GM20000 (cell line): ENCODE measurements around the gene HLA-A.

Source experiments
- DNase-seq: peaks from one replicate; pipeline ENCODE4 v3.0.0; 2012; ENCODE audit warnings: low spot score
- TF ChIP-seq, protein P1 (sequence below): IDR thresholded peaks from 2 replicates; pipeline ENCODE4 v1.5.1; 2012; ENCODE audit warnings: mild to moderate bottlenecking, control low read depth; ENCODE audit errors: extremely low read depth, missing control alignments

Gene HLA-A

DNA sequence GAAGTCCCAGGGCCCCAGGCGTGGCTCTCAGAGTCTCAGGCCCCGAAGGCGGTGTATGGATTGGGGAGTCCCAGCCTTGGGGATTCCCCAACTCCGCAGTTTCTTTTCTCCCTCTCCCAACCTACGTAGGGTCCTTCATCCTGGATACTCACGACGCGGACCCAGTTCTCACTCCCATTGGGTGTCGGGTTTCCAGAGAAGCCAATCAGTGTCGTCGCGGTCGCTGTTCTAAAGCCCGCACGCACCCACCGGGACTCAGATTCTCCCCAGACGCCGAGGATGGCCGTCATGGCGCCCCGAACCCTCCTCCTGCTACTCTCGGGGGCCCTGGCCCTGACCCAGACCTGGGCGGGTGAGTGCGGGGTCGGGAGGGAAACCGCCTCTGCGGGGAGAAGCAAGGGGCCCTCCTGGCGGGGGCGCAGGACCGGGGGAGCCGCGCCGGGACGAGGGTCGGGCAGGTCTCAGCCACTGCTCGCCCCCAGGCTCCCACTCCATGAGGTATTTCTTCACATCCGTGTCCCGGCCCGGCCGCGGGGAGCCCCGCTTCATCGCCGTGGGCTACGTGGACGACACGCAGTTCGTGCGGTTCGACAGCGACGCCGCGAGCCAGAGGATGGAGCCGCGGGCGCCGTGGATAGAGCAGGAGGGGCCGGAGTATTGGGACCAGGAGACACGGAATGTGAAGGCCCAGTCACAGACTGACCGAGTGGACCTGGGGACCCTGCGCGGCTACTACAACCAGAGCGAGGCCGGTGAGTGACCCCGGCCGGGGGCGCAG is at the start of gene HLA-A:
Gene HLA-A, plus strand, starts transcription at position 258 of the 778 bp plus-strand sequence. Its CDS starts 22 bp downstream, at position 280.
- DNase-seq: peak; percentile 92
- TF ChIP-seq, protein P1, sequence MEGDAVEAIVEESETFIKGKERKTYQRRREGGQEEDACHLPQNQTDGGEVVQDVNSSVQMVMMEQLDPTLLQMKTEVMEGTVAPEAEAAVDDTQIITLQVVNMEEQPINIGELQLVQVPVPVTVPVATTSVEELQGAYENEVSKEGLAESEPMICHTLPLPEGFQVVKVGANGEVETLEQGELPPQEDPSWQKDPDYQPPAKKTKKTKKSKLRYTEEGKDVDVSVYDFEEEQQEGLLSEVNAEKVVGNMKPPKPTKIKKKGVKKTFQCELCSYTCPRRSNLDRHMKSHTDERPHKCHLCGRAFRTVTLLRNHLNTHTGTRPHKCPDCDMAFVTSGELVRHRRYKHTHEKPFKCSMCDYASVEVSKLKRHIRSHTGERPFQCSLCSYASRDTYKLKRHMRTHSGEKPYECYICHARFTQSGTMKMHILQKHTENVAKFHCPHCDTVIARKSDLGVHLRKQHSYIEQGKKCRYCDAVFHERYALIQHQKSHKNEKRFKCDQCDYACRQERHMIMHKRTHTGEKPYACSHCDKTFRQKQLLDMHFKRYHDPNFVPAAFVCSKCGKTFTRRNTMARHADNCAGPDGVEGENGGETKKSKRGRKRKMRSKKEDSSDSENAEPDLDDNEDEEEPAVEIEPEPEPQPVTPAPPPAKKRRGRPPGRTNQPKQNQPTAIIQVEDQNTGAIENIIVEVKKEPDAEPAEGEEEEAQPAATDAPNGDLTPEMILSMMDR: no peak

DNA sequence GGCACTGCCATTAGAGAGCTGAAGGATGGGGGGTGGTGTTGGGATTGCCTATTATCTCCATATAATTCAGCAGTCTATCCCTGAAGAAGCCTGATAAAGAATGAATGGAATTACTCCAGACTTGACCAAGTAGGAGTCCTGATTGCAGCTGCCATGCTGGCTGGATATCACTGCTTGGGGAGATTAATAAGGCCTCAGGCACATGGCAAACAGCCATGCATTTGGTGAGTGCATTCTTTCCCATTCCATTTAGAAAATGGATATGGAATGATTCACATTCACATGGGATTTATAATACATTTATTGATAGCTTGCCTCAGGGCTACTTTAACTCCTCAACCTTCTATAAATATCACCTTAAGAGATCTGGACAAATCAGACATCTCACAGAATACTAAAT is 49.6 kb upstream of the HLA-A start:
- DNase-seq: no peak
- TF ChIP-seq, protein P1: no peak

DNA sequence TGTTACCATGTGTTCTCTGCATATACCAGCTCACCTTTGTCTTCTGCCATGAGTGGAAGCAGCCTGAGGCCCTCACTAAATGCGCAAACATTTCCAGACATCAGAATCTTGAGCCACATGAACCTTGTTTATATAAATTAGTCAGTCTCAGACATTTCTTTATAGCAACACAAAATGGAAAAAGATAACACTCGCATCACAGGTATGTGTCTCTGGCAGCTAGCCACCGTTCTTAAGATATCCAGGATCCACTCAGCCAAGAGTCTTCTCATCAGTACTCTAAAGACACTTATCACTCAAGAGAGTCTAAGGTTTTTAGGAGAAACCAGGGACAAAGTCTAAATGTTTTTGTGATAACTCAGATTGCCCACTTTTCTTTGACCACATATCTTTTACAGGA is 43.1 kb upstream of the HLA-A start:
- TF ChIP-seq, protein P1: no peak
- DNase-seq: no peak

DNA sequence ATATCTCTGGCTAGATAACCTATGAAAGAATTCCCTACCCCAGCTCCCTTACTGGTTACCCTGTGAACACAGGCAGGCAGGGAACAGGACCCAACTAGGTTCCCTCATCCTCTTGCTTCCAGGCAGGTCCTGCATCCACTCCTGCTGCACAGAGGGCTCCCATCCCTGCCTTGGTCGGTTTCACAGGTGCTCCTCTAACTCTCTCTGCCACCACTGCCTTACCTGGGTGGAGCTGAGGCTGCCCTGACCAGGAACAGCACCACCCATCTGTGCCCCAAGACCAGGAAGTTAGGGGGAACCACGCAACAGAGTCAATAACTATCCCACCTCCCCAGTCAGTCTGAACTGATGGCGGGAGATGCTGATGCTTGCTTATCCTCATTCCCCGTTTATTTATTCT is 37.0 kb upstream of the HLA-A start:
- TF ChIP-seq, protein P1: no peak
- no peak for DNase-seq

DNA sequence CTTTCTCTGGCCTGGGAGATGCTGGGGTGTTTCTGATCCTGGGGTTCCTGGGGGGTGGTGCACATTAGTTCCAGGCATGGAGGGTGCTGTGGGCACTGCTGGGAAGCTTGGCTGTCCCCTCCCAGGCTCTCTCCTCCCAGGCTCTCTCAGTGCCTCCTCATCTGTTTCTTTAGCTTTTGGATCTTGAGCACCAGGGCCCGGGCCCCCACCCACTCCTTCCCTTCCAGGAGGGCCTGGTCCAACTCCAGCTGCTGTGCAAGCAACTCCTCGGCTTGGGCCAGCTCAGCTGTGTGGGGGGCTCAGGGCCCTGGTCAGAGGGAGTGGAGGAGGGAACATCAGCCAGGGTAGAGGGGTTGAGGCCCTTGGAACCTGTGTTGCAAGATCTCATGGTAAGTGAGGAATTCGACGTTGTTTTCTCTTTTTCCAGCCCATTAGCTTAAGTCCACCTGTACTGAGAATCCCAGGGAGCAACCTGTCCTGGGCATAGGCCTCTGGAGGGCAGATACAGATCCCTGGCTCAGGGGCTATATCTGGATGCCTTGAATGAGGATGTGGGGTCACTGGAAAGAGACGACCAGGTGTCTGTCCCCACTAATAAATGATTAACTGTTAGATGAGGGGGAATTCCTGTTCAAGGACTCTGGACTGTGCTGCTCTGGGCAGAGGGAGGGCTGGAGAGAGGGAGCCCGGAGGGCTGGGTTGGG is 34.5 kb upstream of the HLA-A start:
- TF ChIP-seq, protein P1: no peak
- DNase-seq: no peak

DNA sequence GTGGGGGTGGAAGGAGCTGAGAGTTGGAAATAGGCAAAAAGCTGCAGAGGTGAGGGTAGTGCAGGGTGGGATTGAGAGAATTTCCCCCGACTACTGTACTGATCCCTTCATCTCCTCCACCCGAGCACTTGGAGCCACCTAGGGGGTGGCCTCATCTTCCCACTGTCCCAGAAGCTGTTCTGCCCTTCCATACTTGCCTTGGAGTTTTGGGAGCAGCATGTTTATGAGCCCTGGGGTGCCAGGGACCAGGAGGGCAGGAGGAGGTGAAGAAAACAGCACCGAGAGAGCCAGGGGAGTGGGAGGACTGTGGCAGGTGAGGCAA is 34.0 kb upstream of the HLA-A start:
- TF ChIP-seq, protein P1: no peak
- no peak for DNase-seq

DNA sequence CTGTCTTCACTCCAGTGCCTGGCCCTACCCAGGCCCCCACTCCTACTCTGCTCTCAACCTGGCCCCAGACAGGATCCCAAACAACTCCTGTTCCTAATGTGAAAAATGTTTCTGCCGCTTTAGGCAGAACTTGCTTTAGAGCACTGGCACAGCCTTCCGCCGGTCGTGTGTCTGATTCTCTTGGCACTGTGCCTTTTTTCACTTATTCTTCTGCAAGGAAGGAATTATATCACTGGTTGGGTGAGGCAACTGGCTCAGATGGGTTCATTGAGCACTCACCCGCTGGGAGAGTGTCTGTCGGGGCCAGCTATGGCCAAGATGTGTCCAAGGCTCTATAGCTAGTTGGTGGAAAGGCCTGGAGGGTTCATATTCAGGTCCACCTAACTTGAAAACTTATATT is 33.6 kb upstream of the HLA-A start:
- TF ChIP-seq, protein P1: no peak
- DNase-seq: no peak
